ENCODE results near the gene ATG4D. TPM values are rescaled to one million over a fixed set of nuclear protein-coding genes. Genes with fewer than 3 reads are reported as not detected.

ATG4D gene
- total RNA-seq: 16.4 TPM
- 10 to 100 TPM; 18.1 to 25.6 (median 24.9) TPM for polyA plus RNA-seq (ENCODE audit: insufficient read depth in 1 of 8, insufficient read length in 8 of 8, low replicate concordance in 1 of 8)
- long read RNA-seq, donor 1, partial matches to known transcripts: 7 of 9 reads
- long read RNA-seq, donor 1, other reads (novel, unspliced or antisense): 0 of 9 reads
- long read RNA-seq, donor 2: 0 reads
- long read RNA-seq, donor 3, transcript ATG4D-201 (10 exons, 1,949 nt): major isoform, 8 of 8 reads
- long read RNA-seq, donor 3, partial matches to known transcripts: 0 of 8 reads
- long read RNA-seq, donor 3, other reads (novel, unspliced or antisense): 0 of 8 reads
- long read RNA-seq, donor 4, transcript ATG4D-201 (10 exons, 1,949 nt): major isoform, 6 of 9 reads
- long read RNA-seq, donor 4, partial matches to known transcripts: 0 of 9 reads
- long read RNA-seq, donor 4, other reads (novel, unspliced or antisense): 0 of 9 reads
- long read RNA-seq, donor 5, partial matches to known transcripts: 37 of 43 reads
- long read RNA-seq, donor 5, other reads (novel, unspliced or antisense): 0 of 43 reads
- long read RNA-seq, donor 6, partial matches to known transcripts: 0 of 4 reads
- long read RNA-seq, donor 6, other reads (novel, unspliced or antisense): 0 of 4 reads
- long read RNA-seq, donor 7, partial matches to known transcripts: 5 of 9 reads
- long read RNA-seq, donor 7, other reads (novel, unspliced or antisense): 0 of 9 reads
- long read RNA-seq, donor 8, partial matches to known transcripts: 0 of 1 reads
- long read RNA-seq, donor 8, other reads (novel, unspliced or antisense): 0 of 1 reads
- long read RNA-seq, donor 9, partial matches to known transcripts: 0 of 7 reads
- long read RNA-seq, donor 9, other reads (novel, unspliced or antisense): 0 of 7 reads
- long read RNA-seq, donor 10, partial matches to known transcripts: 19 of 23 reads
- long read RNA-seq, donor 10, other reads (novel, unspliced or antisense): 0 of 23 reads
- long read RNA-seq, donor 11, partial matches to known transcripts: 5 of 10 reads
- long read RNA-seq, donor 11, other reads (novel, unspliced or antisense): 0 of 10 reads

DNA sequence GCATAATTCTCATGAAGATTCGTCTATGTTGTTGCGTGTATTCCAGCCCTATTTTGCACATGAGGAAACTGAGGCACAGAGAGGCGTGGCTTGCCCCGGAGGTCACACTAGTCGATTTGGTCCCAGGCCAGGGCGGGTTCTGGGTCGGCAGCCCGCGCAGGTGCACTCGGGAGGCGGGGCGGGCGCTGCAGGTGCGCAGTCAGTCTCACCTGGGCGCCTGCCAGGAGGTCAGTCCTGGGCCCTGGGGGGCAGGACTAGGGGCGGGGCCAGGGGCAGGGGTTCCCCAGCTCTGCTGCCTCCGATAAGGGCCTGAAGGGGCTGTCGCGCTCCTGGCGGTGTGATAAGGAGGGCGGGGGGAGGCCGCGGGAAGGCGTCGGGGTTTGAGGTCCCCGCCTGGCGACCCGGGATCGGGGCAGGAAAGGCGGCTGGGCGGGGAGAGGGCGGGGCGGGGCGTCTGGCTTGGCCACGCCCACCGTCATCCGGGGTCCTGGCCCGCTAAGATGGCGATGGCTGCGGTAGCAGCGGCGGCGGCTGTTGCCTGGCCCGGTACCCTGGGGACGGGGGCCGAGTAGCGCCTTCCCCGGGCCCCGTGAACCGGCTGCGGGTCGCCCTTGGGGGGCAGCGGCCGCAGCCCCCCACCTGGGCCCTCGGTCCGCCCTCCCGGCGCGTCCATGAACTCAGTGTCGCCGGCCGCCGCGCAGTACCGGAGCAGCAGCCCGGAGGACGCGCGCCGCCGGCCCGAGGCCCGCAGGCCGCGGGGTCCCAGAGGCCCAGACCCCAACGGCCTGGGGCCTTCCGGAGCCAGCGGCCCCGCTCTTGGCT is at the start of gene ATG4D:
Gene ATG4D (plus strand): TSS at position 485 of the 822 bp plus-strand sequence. CDS start 187 bp downstream, at position 672.
- peaks cover 13% of the 10 kb centered on the region for H3K36me3 ChIP-seq (ENCODE audit: control insufficient read depth, insufficient read depth, low read length)
- H3K4me3 ChIP-seq (ENCODE audit: low read length): peak within 1 kb of the TSS; percentile 70
- H3K27ac ChIP-seq (ENCODE audit: low read length): peak within 1 kb of the TSS; percentile 20
- H3K27me3 ChIP-seq (ENCODE audit: control insufficient read depth, insufficient read depth, low read length): no peaks in the 10 kb centered on the region
- no peaks in the 10 kb centered on the region for H3K9me3 ChIP-seq (replicated peaks; ENCODE audit: control insufficient read depth, low read depth, low read length)
- H3K4me1 ChIP-seq (ENCODE audit: control insufficient read depth, insufficient read depth, low read length): peaks cover 14% of the 10 kb centered on the region
- 1% methylated on average over 79 of the region's 79 CpGs for WGBS (ENCODE audit: insufficient coverage)
- peak; percentile 83 for DNase-seq

DNA sequence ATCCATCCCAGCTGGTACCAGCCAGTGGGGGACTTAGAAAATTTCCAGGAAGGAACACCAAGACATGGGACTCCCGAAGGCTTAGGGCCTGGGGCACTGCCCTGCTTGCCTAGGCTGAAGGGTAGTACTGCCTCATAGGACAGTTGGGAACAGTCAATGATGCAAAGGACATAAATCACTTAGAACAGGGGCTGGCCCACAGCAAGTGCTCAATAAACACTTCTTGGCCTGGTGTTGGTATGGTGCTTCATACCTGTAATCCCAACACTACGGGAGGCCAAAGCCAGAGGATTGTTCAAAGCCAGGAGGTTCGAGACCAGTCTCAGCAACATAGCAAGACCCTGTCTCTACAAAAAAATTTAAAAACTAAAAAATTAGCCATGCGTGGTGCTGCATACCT is 46.3 kb upstream of the ATG4D start:
- Histone ChIP-seq H3K9me3 (replicated peaks; ENCODE audit: control insufficient read depth, low read depth, low read length) (no peaks in the 10 kb centered on the region), H3K36me3 (ENCODE audit: control insufficient read depth, insufficient read depth, low read length) (peaks cover 55% of the 10 kb centered on the region), H3K27me3 (ENCODE audit: control insufficient read depth, insufficient read depth, low read length) (no peaks in the 10 kb centered on the region), H3K4me1 (ENCODE audit: control insufficient read depth, insufficient read depth, low read length) (peaks cover 6% of the 10 kb centered on the region), H3K4me3 (ENCODE audit: low read length) (no peak overlapping the region), H3K27ac (ENCODE audit: low read length) (no peak overlapping the region)
- DNase-seq: no peak
- WGBS (ENCODE audit: insufficient coverage): 100% methylated on average over 3 of the region's 4 CpGs

DNA sequence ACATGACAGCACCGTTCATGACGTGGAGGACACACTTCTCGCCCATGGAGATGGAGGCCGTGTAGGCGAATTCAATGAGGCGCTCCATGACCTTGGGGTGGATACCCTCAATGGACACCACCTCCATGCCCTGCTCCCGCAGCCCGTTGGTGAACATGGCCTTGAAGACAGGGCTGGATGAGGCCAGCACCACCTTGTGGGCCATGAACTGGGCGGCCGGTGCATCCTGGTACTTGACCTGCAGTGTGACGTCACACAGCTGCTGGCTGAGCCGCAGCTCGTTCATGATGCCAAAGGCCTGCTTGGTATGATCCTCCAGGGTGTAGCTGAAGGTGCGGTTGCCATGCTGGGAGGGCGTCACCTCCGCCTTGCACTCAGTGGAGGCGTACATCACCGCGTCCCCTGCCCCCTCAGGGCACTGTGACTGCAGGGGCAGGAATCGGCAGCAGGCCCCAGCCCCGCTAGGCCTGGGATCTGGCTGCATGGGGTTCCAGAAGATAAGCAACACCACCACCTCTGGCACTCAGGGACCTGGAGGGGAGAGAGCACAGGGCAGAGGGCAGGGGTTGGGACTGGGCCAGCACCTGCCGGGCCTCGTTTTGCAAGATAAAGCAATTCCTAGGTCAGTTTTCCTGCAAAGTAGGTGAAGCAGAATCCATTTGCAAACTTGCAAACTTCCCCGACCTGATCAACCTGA is 44.0 kb upstream of the ATG4D start:
- Histone ChIP-seq H3K9me3 (replicated peaks; ENCODE audit: control insufficient read depth, low read depth, low read length) (no peaks in the 10 kb centered on the region), H3K4me1 (ENCODE audit: control insufficient read depth, insufficient read depth, low read length) (peaks cover 6% of the 10 kb centered on the region), H3K27ac (ENCODE audit: low read length) (no peak overlapping the region), H3K27me3 (ENCODE audit: control insufficient read depth, insufficient read depth, low read length) (no peaks in the 10 kb centered on the region), H3K4me3 (ENCODE audit: low read length) (no peak overlapping the region), H3K36me3 (ENCODE audit: control insufficient read depth, insufficient read depth, low read length) (peaks cover 48% of the 10 kb centered on the region)
- 93% methylated on average over 18 of the region's 24 CpGs for WGBS (ENCODE audit: insufficient coverage)
- no peak for DNase-seq

DNA sequence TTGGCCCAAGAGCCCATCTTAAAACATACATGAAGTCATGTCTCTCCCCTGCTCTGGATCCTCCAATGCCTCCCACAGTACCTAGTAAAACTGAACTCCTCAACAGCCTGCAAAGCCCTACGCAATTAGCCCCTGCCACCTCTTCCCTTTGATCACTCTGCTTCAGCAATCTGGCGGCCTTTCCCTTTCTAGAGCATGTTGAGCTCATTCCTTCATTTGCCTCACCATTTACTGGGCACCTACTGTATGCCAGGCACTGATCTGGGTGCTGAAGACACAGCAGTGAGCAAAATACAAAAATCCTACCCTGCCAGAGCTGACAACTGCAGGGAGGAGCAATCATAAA is 43.5 kb upstream of the ATG4D start:
- 92% methylated on average over 2 of the region's 2 CpGs for WGBS (ENCODE audit: insufficient coverage)
- no peak overlapping the region for H3K4me3 ChIP-seq (ENCODE audit: low read length)
- H3K27me3 ChIP-seq (ENCODE audit: control insufficient read depth, insufficient read depth, low read length): no peaks in the 10 kb centered on the region
- H3K9me3 ChIP-seq (replicated peaks; ENCODE audit: control insufficient read depth, low read depth, low read length): no peaks in the 10 kb centered on the region
- peaks cover 6% of the 10 kb centered on the region for H3K4me1 ChIP-seq (ENCODE audit: control insufficient read depth, insufficient read depth, low read length)
- H3K27ac ChIP-seq (ENCODE audit: low read length): no peak overlapping the region
- peaks cover 43% of the 10 kb centered on the region for H3K36me3 ChIP-seq (ENCODE audit: control insufficient read depth, insufficient read depth, low read length)
- DNase-seq: no peak

DNA sequence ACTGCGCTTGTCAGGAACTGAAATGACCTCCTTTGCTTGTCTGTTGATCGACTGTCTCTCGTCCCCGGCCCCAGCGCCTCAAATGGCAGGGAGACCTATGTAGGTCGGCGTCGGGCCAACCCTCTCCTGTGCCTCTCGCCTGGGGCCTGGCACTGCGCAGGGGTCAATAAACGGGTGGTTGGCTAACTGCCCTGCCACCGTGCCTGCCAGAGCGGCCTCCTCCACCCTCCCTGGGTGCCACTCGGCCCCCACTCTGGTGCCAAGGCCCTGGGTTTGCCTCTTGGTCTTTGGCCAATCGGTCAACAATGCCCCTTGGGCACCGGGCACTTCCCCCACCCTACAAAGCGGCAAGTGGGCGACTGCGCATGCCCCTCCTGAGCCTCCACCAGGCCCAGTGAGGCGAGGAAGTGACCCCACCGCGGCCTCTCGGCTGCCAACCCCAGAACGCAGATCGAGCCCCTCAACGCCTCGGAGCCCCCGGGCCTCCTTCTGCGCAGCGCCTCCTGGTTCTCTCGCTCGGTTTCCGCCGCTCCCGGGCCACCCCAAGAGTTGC is 41.7 kb upstream of the ATG4D start:
- peak; percentile 71 for DNase-seq
- Histone ChIP-seq H3K4me1 (ENCODE audit: control insufficient read depth, insufficient read depth, low read length) (peaks cover 6% of the 10 kb centered on the region), H3K4me3 (ENCODE audit: low read length) (peak overlapping the region; percentile 98), H3K27ac (ENCODE audit: low read length) (peak overlapping the region; percentile 95), H3K27me3 (ENCODE audit: control insufficient read depth, insufficient read depth, low read length) (no peaks in the 10 kb centered on the region), H3K36me3 (ENCODE audit: control insufficient read depth, insufficient read depth, low read length) (peaks cover 30% of the 10 kb centered on the region), H3K9me3 (replicated peaks; ENCODE audit: control insufficient read depth, low read depth, low read length) (no peaks in the 10 kb centered on the region)
- 2% methylated on average over 35 of the region's 35 CpGs for WGBS (ENCODE audit: insufficient coverage)

DNA sequence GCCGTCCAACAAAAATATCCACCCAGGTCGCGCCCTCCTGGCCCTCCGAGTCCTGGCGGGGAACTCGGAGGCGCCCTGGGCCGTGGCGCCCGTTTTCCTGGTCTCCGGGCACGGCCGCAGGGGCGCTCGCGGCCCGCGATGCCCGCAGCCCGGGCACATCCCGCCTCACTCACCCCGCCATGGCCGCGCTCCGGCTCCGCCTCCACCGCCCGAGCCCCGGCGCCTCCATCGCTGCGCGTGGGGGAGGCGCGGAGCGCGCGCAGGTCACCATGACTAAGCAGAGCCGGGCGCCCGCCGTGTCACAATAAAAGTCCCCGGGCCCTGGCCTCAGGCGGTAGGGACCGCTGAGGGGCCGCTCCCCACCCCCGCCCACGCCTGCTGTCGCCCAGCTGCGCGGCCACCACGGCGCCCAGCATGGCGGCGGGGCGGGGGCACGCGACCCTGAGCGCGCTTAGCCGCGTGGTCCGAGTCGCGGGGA is 41.1 kb upstream of the ATG4D start:
- WGBS (ENCODE audit: insufficient coverage): under 1% methylated on average over 65 of the region's 65 CpGs
- peak overlapping the region; percentile 95 for H3K27ac ChIP-seq (ENCODE audit: low read length)
- H3K4me3 ChIP-seq (ENCODE audit: low read length): peak overlapping the region; percentile 98
- peak; percentile 97 for DNase-seq
- H3K36me3 ChIP-seq (ENCODE audit: control insufficient read depth, insufficient read depth, low read length): peaks cover 25% of the 10 kb centered on the region
- H3K4me1 ChIP-seq (ENCODE audit: control insufficient read depth, insufficient read depth, low read length): peaks cover 6% of the 10 kb centered on the region
- H3K27me3 ChIP-seq (ENCODE audit: control insufficient read depth, insufficient read depth, low read length): no peaks in the 10 kb centered on the region
- H3K9me3 ChIP-seq (replicated peaks; ENCODE audit: control insufficient read depth, low read depth, low read length): no peaks in the 10 kb centered on the region

DNA sequence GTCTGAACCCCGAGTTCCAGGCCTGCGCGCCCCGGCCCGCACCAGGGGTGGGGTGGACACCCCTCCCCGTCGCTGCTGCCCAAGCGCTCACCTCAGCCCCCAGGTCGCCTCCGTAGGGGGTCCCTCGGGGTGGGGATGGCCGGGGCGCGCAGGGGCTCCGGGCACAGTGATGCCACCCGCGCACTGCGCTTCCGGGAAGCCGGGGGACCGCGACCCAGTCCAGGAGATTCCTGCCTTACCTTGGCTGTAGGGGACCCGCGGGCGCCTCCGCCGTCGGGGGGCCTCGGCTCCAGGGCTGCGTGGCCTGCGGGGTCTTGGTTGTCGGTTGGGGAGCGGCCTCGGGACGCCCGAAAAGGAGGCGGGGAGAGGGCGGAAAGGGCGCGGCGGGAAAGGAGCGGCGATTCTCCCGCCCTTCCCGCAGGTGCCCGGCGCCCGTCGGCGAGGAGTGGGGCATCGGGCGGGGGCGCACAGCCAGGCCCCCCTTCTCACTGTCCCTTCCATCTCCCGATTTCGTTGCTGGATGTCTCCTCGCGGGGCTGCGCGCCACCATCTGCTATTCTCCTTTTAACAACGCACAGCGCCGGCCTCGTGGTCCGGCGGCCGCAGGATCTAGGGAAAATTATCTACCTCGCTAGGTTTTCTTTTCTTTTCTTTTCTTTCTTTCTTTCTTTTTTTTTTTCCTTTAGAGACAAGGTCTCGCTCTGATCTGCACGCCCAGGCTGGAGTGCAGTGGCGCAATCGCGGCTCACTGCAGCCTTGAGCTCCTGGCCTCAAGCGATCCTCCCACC is 40.5 kb upstream of the ATG4D start, which contains the start of gene KEAP1:
Gene KEAP1 (minus strand): TSS at position 355 of the 788 bp plus-strand sequence. CDS start 3,323 bp downstream, outside the sequence.
- no peaks in the 10 kb centered on the region for H3K9me3 ChIP-seq (replicated peaks; ENCODE audit: control insufficient read depth, low read depth, low read length)
- DNase-seq: peak; percentile 76
- H3K4me3 ChIP-seq (ENCODE audit: low read length): peak within 1 kb of the TSS; percentile 98
- peaks cover 6% of the 10 kb centered on the region for H3K4me1 ChIP-seq (ENCODE audit: control insufficient read depth, insufficient read depth, low read length)
- peak within 1 kb of the TSS; percentile 95 for H3K27ac ChIP-seq (ENCODE audit: low read length)
- no peaks in the 10 kb centered on the region for H3K27me3 ChIP-seq (ENCODE audit: control insufficient read depth, insufficient read depth, low read length)
- 3% methylated on average over 69 of the region's 73 CpGs for WGBS (ENCODE audit: insufficient coverage)
- peaks cover 22% of the 10 kb centered on the region for H3K36me3 ChIP-seq (ENCODE audit: control insufficient read depth, insufficient read depth, low read length)

DNA sequence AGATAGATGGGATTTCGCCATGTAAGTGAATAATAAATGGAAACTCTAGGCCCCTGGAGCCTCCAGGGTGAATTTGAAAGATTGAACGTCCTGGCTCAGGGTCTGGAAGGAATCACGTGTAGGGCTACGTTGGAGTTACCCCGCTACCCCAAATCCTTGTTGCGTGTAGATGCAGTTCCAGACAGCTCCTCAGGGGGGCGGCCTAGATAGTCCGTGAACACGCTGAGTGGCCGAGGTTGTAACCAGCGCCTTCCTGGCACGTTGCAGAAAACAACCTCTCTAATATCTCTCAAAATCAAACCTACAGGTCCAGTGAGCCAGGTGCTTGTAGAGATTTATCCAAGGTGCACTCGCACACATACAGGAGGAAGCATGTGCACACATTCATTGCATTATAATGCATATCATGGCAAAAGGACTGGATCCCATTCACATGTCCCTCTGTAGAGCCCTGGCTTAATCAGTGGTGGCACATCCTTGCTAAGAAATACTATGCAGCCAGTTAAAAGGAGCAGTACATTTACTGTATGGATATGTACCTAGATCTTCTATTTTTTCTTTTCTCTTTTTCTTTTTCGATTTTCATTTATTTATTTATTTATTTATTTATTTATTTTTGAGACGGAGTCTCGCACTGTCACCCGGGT is 38.0 kb upstream of the ATG4D start:
- H3K9me3 ChIP-seq (replicated peaks; ENCODE audit: control insufficient read depth, low read depth, low read length): no peaks in the 10 kb centered on the region
- 8% methylated on average over 12 of the region's 17 CpGs for WGBS (ENCODE audit: insufficient coverage)
- no peak overlapping the region for H3K4me3 ChIP-seq (ENCODE audit: low read length)
- DNase-seq: peak; percentile 64
- H3K27ac ChIP-seq (ENCODE audit: low read length): no peak overlapping the region
- peaks cover 14% of the 10 kb centered on the region for H3K4me1 ChIP-seq (ENCODE audit: control insufficient read depth, insufficient read depth, low read length)
- H3K36me3 ChIP-seq (ENCODE audit: control insufficient read depth, insufficient read depth, low read length): peaks cover 3% of the 10 kb centered on the region
- peaks cover 12% of the 10 kb centered on the region for H3K27me3 ChIP-seq (ENCODE audit: control insufficient read depth, insufficient read depth, low read length)

Measured in muscle of leg (tissue), 16 donors.